ENCODE results near the gene BOLA2B. TPM values are rescaled to one million over a fixed set of nuclear protein-coding genes. Genes with fewer than 3 reads are reported as not detected.
"Not testable (repeated sequence)": the region's sequence is repeated elsewhere in the genome, so short reads cannot be mapped to it uniquely, and the experiment has no call there.

The BOLA2B gene
- total RNA-seq, 2 experiments from 2014 or later: 156 to 159 TPM

DNA sequence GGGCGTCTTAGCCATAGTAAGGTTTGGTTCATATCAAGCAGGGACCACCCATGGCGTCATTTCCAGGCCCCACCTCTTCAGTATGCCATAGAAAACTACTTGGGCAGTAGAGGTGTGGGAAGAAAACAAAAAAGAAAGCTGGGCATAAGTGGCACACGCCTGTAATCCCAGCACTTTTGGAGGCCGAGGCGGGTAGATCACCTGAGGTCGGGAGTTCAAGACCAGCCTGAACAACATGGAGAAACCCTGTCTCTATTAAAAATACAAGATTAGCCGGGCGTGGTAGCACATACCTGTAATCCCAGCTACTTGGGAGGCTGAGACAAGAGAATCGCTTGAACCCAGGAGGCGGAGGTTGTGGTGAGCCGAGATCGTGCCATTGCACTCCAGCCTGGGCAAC lies 2.3 kb downstream of the BOLA2B start:
- H3K9me3 Mint-ChIP-seq; intact Hi-C loops (cut with micrococcal nuclease); POLR2A ChIA-PET; CTCF ChIA-PET; H3K27ac Mint-ChIP-seq; H3K4me3 Mint-ChIP-seq; DNase-seq; H3K27me3 Mint-ChIP-seq: not testable (repeated sequence)
- Mint-ChIP-seq H3K36me3 (peaks cover 19% of the 10 kb centered on the region), H3K4me1 (ENCODE audit: low read depth) (peaks cover 16% of the 10 kb centered on the region)

DNA sequence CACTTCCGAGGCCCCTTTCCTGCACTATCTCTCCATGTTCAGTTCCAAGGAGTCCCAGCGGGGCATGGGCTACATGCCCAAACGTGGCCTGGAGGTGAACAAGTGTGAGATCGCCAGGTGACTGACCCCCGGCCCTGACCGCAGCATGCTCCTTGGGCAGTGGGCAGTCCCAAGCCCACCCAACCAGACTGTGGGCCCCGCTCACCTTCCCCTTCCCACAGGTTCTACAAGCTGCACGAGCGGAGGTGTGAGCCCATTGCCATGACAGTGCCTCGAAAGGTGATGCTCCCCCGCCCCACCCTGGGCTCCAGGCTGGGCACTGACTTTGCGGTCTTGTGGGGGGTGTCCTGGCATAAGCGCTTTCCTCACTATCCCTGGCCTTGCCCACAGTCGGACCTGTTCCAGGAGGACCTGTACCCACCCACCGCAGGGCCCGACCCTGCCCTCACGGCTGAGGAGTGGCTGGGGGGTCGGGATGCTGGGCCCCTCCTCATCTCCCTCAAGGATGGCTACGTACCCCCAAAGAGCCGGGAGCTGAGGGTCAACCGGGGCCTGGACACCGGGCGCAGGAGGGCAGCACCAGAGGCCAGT lies 5.4 kb downstream of the BOLA2B start:
- H3K27ac Mint-ChIP-seq: peak overlapping the region; percentile 100
- peak; percentile 16 for DNase-seq
- H3K4me3 Mint-ChIP-seq: peak overlapping the region; percentile 49

DNA sequence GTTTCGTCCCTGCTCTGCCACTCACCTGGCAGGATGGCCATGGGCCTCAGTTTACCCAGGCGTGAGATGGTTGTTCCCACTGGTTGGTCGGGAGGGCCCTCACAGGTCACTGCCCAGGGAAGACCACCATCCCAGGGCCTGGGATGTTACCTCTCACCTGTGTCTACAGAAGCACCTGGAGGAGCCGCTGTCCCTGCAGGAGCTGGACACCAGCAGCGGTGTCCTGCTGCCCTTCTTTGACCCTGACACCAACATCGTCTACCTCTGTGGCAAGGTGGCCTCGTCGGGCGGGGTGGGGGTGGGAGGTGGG lies 6.0 kb downstream of the BOLA2B start:
- Mint-ChIP-seq H3K4me1 (ENCODE audit: low read depth) (peaks cover 17% of the 10 kb centered on the region), H3K4me3 (peak overlapping the region; percentile 100), H3K27me3 (no peaks in the 10 kb centered on the region), H3K27ac (peak overlapping the region; percentile 100), H3K36me3 (peaks cover 40% of the 10 kb centered on the region), H3K9me3 (no peaks in the 10 kb centered on the region)
- ChIA-PET CTCF (interaction anchor here (0.9 to 1.3 kb wide), 3 partner anchors 75 to 122 kb away, joined by 3 to 4 read pairs (median 3); partner anchors contain the start of gene TBX6), POLR2A (interaction anchor here (0.9 kb wide), 1 partner anchor 95 kb away, joined by 5 read pairs; the partner anchor contains the start of gene TBX6)
- intact Hi-C loops (cut with micrococcal nuclease): no loop called here
- DNase-seq: no peak

More for the DNA sequence above, 5.4 kb downstream of the BOLA2B start:
- CTCF ChIA-PET: interaction anchor here (0.9 to 1.3 kb wide), 3 partner anchors 76 to 123 kb away, joined by 3 to 4 read pairs (median 3); partner anchors contain the start of gene TBX6
- Mint-ChIP-seq H3K36me3 (peaks cover 40% of the 10 kb centered on the region), H3K4me1 (ENCODE audit: low read depth) (peaks cover 16% of the 10 kb centered on the region), H3K27me3 (no peaks in the 10 kb centered on the region), H3K9me3 (no peaks in the 10 kb centered on the region)
- POLR2A ChIA-PET: no interaction called here
- intact Hi-C loops (cut with micrococcal nuclease): no loop called here

DNA sequence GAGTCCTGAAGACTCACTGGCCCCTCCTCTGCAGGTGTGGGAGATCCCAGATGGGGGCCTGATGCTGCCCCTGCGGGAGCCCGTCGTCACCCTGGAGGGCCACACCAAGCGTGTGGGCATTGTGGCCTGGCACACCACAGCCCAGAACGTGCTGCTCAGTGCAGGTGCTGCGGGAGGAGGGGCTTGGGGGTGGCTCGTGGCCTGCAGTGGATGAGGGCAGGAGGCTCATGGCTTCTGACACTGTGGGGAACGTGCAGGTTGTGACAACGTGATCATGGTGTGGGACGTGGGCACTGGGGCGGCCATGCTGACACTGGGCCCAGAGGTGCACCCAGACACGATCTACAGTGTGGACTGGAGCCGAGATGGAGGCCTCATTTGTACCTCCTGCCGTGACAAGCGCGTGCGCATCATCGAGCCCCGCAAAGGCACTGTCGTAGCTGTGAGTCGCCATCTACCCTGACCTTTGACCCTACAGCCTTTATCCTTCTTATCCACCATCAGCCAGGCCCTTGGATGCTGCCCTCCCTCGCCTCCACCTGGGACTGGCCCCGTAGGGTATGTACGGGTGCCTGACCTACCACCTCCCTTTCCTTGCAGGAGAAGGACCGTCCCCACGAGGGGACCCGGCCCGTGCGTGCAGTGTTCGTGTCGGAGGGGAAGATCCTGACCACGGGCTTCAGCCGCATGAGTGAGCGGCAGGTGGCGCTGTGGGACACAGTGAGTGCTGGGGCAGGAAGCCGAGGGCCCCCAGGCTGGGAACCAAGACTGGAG lies 6.5 kb downstream of the BOLA2B start:
- Mint-ChIP-seq H3K36me3 (peaks cover 40% of the 10 kb centered on the region), H3K27me3 (no peaks in the 10 kb centered on the region), H3K4me1 (ENCODE audit: low read depth) (peaks cover 22% of the 10 kb centered on the region), H3K27ac (peak overlapping the region; percentile 100), H3K9me3 (no peaks in the 10 kb centered on the region), H3K4me3 (peak overlapping the region; percentile 100)
- CTCF ChIA-PET: interaction anchor here (0.9 to 4.3 kb wide), 5 partner anchors 75 to 222 kb away, joined by 3 to 32 read pairs (median 4); partner anchors contain the start of gene TBX6
- POLR2A ChIA-PET: interaction anchor here (0.9 to 1.8 kb wide), 5 partner anchors 64 to 222 kb away, joined by 4 to 8 read pairs (median 7); partner anchors contain the start of genes ALDOA, MAPK3, TBX6 and YPEL3
- intact Hi-C loops (cut with micrococcal nuclease): no loop called here
- peak; percentile 84 for DNase-seq

DNA sequence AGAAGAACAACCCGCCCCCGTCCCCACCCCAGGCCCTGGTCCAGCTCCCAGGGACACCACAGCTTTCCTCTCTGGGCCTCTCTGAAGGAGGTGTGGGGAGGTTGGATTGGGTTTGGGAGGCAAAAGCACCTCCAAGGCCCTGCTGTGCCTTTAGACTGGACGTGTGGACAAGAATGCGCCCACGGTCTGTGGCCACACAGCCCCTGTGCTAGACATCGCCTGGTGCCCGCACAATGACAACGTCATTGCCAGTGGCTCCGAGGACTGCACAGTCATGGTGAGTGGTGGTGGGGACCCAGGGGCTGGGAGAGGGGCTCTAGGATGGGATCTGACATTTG lies 7.1 kb downstream of the BOLA2B start:
- Mint-ChIP-seq H3K27me3 (no peaks in the 10 kb centered on the region), H3K9me3 (no peaks in the 10 kb centered on the region), H3K4me3 (peak overlapping the region; percentile 100), H3K4me1 (ENCODE audit: low read depth) (peaks cover 24% of the 10 kb centered on the region), H3K36me3 (peaks cover 40% of the 10 kb centered on the region), H3K27ac (peak overlapping the region; percentile 100)
- POLR2A ChIA-PET: interaction anchor here (0.8 to 2.5 kb wide), 7 partner anchors 63 to 907 kb away, joined by 3 to 12 read pairs (median 7); partner anchors contain the start of genes ALDOA, MAPK3, TBX6 and YPEL3
- intact Hi-C loops (cut with micrococcal nuclease): no loop called here
- no peak for DNase-seq
- CTCF ChIA-PET: interaction anchor here (0.8 to 4.3 kb wide), 7 partner anchors 66 to 223 kb away, joined by 3 to 32 read pairs (median 5); partner anchors contain the start of genes GDPD3, PPP4C, TBC1D10B and TBX6

DNA sequence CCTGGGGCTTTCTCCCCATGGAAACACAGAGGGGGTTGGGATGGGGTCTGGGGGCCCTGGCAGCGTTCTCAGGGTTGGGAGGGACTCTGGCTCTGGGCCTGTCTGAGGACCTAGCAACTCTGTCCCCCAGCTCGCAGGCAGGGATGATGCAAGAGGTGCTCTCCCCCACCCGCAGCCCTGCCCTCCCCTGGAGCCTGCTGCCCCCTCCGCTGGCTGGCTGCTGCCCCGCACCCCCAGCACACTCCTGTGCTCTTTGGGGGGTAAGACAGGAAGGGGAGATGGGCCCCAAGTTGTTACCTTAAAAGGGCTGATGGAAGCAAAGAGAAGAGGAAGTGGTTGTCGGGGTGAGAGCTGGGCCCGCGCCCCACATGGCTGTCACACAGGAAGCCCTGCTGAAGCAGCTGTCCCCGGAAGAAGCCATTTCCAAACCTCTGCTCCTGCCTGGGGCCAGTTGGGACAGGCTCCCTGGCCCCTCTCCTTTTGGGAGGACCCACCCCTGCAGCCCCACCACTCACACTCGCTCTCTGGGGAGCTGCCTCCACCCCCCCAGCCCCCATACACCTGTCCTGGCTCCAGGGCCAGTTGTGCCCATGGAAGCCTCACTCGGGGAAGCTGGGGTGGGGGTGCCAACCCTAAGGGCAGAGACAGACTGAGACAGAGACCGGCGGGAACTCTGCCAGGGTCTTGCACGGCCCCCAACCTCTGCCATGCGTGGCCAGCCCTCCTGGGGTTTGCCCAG lies 7.6 kb downstream of the BOLA2B start:
- intact Hi-C loops (cut with micrococcal nuclease): no loop called here
- ChIA-PET CTCF (interaction anchor here (0.6 to 4.3 kb wide), 8 partner anchors 65 to 360 kb away, joined by 3 to 32 read pairs (median 4); partner anchors contain the start of genes GDPD3, PPP4C, TBC1D10B and TBX6), POLR2A (interaction anchor here (0.8 to 2.7 kb wide), 10 partner anchors 62 to 908 kb away, joined by 3 to 12 read pairs (median 6); partner anchors contain the start of genes ALDOA, MAPK3, TBX6 and YPEL3)
- Mint-ChIP-seq H3K4me1 (ENCODE audit: low read depth) (peaks cover 24% of the 10 kb centered on the region), H3K4me3 (peak overlapping the region; percentile 100), H3K27ac (peak overlapping the region; percentile 100), H3K9me3 (no peaks in the 10 kb centered on the region), H3K36me3 (peaks cover 40% of the 10 kb centered on the region), H3K27me3 (no peaks in the 10 kb centered on the region)
- peak; percentile 92 for DNase-seq

DNA sequence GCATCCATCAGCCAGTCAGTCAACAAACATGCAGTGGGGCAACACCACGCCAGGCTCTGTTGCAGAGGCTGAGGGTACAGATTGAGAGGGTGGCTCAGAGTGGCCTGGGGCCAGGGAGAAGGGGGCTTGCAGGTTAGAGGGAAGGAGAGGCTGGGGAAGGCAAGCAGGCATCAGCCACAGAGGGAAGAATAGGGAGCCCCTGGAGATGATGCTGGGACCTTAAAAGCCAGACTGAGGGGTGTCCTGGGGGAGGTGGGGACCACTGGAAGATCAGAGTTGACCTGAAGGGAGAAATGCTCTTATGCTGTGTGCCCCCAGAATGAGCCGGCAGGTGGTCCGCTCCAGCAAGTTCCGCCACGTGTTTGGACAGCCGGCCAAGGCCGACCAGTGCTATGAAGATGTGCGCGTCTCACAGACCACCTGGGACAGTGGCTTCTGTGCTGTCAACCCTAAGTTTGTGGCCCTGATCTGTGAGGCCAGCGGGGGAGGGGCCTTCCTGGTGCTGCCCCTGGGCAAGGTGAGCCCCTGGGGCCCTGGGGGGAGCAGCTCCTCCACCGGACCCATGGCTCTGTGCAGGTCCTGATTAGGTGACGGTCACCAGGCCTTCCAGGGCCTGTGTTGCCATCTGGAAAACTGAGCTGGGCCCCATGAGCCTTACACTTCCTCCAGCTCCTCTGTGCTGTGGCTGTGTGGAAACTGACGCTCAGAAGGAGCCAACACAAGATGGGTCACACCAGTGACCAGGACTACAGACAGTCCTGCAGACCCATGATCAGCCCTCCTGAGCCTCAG lies 8.4 kb downstream of the BOLA2B start:
- H3K27ac Mint-ChIP-seq: peak overlapping the region; percentile 100
- H3K27me3 Mint-ChIP-seq: no peaks in the 10 kb centered on the region
- ChIA-PET CTCF (interaction anchor here (0.6 to 4.3 kb wide), 7 partner anchors 64 to 359 kb away, joined by 3 to 32 read pairs (median 4); partner anchors contain the start of genes GDPD3, PPP4C and TBX6), POLR2A (interaction anchor here (1.0 to 2.7 kb wide), 9 partner anchors 71 to 387 kb away, joined by 3 to 12 read pairs (median 4); partner anchors contain the start of genes ALDOA, TBX6, YPEL3 and ZNF688)
- H3K4me1 Mint-ChIP-seq (ENCODE audit: low read depth): peaks cover 24% of the 10 kb centered on the region
- H3K36me3 Mint-ChIP-seq: peaks cover 40% of the 10 kb centered on the region
- intact Hi-C loops (cut with micrococcal nuclease): no loop called here
- DNase-seq: no peak
- no peaks in the 10 kb centered on the region for H3K9me3 Mint-ChIP-seq
- peak overlapping the region; percentile 100 for H3K4me3 Mint-ChIP-seq

DNA sequence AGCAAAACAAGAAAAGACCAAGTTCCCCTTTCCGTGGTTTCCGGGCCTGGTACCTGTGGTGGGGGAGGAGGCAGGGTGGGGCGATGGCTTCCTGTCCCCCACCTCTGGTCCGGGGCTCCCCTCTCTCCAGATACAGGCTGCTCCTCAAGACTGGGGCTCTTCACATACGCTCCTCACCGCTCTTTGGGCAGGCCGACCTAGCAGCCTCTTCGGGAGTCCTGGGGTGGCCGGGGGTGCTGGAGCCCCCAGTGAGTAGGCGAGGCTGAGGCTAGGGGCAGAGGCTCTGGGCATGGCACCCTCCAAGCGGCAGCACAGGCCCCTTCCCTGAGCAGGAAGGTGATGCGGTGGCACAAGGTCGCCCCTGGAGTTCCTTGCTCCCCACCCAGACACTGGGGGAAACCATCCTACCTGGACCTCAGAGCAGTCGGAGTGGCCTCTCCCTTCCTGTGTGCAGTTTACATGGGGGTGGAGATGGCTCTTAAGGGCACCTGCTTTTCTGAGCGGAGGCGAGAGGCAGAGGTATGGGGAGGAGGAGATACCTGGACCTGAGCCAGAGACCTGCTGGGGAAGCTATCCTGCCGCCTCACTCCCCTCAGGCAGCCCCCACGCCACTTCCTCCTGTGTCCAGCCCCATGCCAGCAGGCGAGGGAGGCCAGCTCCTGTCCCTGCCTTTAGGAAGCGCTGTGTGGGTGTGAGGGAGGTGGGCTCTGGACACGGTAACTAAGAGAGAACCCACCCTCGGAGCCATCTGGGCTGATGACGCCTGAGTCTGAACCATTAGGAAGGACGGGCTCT lies 9.2 kb downstream of the BOLA2B start:
- POLR2A ChIA-PET: interaction anchor here (1.0 to 2.7 kb wide), 6 partner anchors 70 to 246 kb away, joined by 3 to 12 read pairs (median 8); partner anchors contain the start of genes ALDOA, DCTPP1, GDPD3 and TBX6
- CTCF ChIA-PET: interaction anchor here (1.8 to 4.3 kb wide), 4 partner anchors 41 to 93 kb away, joined by 5 to 32 read pairs (median 10); partner anchors contain the start of genes GDPD3 and TBX6
- no peaks in the 10 kb centered on the region for H3K9me3 Mint-ChIP-seq
- peak overlapping the region; percentile 100 for H3K4me3 Mint-ChIP-seq
- H3K27ac Mint-ChIP-seq: peak overlapping the region; percentile 100
- peaks cover 24% of the 10 kb centered on the region for H3K4me1 Mint-ChIP-seq (ENCODE audit: low read depth)
- peaks cover 40% of the 10 kb centered on the region for H3K36me3 Mint-ChIP-seq
- no peaks in the 10 kb centered on the region for H3K27me3 Mint-ChIP-seq
- DNase-seq: peak; percentile 87
- intact Hi-C loops (cut with micrococcal nuclease): no loop called here

DNA sequence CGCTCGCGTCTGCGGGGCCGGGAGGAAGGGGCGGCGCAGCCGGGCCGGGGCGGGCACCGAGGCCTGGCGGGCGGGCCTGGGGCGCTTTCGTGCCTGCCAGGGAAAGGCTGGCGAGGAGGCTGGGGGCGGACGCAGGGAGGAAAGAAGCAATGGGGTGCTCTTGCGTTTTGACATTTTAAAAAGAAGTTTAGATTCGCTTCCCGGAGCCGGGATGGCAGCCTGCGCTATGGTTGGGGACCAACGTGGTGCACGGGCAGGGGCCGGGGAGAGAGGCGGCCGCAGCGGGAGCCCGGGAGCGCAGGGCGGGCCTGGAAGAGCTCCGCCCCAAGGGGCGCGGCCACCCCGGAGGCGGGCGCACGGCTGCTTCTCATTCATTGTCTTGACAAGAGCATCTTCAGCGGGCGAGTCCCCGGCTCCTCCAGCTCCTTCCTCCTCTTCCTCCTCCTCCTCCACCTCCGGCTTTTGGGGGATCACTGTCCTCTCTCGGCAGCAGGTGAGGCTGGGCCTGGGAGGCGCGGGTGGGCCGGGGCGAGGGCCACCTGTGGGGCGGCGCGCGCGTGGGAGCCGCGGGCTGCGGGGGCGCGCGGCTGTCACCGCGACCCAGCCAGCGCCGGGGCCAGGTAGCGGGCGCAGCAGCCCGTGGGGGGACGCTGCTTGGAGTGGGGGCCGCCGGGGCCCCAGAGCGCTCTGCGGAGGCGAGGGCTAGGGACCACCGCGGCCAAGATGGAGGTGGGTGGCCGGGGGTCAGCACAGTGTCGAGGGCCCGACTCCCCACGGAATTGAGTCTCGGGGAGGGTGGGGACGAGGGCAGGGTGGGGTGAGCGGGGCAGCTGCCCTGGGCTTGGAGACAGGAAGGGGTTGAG lies 10.0 kb downstream of the BOLA2B start, which contains the start of gene CORO1A:
Gene CORO1A, plus strand, starts transcription at position 370 of the 863 bp plus-strand sequence. CDS start 1,608 bp downstream, outside the sequence.
- Mint-ChIP-seq H3K27ac (peak within 1 kb of the TSS; percentile 100), H3K36me3 (peaks cover 40% of the 10 kb centered on the region), H3K27me3 (no peaks in the 10 kb centered on the region), H3K4me1 (ENCODE audit: low read depth) (peaks cover 24% of the 10 kb centered on the region), H3K9me3 (no peaks in the 10 kb centered on the region), H3K4me3 (peak within 1 kb of the TSS; percentile 100)
- ChIA-PET CTCF (interaction anchor here (1.5 to 4.3 kb wide), 4 partner anchors 40 to 226 kb away, joined by 3 to 32 read pairs (median 7); partner anchors contain the start of genes GDPD3 and TBX6), POLR2A (interaction anchor here (0.8 to 2.7 kb wide), 10 partner anchors 60 to 247 kb away, joined by 3 to 10 read pairs (median 4); partner anchors contain the start of genes ALDOA, DCTPP1, GDPD3 and MAPK3)
- intact Hi-C loops (cut with micrococcal nuclease): no loop called here
- DNase-seq: peak; percentile 92

Data from activated CD4-positive, alpha-beta memory T cell treated with anti-CD3 and anti-CD28 coated beads for 36 hours (primary cell).